Measurements from ENCODE around the gene CCL3. TPM values are rescaled to one million over a fixed set of nuclear protein-coding genes. Genes with fewer than 3 reads are reported as not detected.
"Not testable (repeated sequence)": the region's sequence is repeated elsewhere in the genome, so short reads cannot be mapped to it uniquely, and the experiment has no call there.

CCL3 gene
- total and polyA plus RNA-seq, 4 donors: 0.92 to 5.6 (median 1.8) TPM

DNA sequence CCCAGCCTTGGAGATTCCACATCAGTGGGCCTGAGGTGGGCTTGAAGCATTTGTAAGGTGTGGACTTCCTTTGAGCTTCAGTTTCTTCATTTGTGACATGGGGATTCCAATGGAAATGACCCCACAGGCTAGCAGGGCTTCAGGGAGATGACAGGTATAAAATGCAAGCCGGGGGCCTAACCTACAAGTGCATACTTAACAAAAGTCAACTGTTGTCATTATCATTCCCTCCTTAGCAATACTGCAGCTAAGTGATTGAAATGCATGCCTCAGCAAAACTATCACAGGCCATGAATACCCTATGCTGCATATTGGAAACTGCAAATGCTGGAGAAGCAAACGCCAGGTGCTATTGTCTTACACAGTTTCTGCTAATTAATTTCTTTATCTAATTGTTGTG lies 33.5 kb upstream of the CCL3 start (continued):
- TF ChIP-seq SP1 (IDR thresholded peaks at IDR 0.05): no peak
- TF ChIP-seq RXRA (IDR thresholded peaks at IDR 0.05): no peak

DNA sequence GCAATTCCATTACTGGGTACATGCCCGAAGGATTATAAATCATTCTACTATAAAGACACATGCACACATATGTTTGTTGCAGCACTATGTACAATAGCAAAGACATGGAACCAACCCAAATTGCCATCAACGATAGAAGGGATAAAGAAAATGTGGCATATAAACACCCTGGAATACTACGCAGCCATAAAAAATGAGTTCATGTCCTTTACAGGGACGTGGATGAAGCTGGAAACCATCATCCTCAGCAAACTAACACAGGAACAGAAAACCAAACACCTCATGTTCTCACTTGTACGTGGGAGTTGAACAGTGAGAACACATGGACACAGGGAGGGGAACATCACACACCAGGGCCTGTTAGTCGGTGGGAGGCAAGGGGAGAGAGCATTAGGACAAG lies 31.2 kb upstream of the CCL3 start:
- not testable (repeated sequence) for H3K4me1 ChIP-seq (ENCODE audit: control insufficient read depth in 4 of 4, insufficient read depth in 4 of 4, low read length in 3 of 4); DNase-seq (ENCODE audit: low spot score); H3K27me3 ChIP-seq (ENCODE audit: control insufficient read depth in 4 of 4, insufficient read depth in 4 of 4, low read length in 3 of 4); H3K9ac ChIP-seq (ENCODE audit: low read depth in 1 of 2, low read length in 2 of 2); H3K27ac ChIP-seq (ENCODE audit: low read depth in 1 of 2, low read length in 2 of 2); H3K36me3 ChIP-seq (ENCODE audit: control insufficient read depth in 4 of 4, insufficient read depth in 3 of 4, low read depth in 1 of 4, low read length in 3 of 4); H3K4me3 ChIP-seq (ENCODE audit: low read depth in 1 of 3, low read length in 3 of 3)
- peaks cover 6 to 15% (median 13%) of the 10 kb centered on the region in 4 donors for H3K9me3 ChIP-seq (ENCODE audit: control insufficient read depth in 4 of 4, low read length in 3 of 4)
- WGBS: 91% methylated on average over 6 of the region's 6 CpGs

DNA sequence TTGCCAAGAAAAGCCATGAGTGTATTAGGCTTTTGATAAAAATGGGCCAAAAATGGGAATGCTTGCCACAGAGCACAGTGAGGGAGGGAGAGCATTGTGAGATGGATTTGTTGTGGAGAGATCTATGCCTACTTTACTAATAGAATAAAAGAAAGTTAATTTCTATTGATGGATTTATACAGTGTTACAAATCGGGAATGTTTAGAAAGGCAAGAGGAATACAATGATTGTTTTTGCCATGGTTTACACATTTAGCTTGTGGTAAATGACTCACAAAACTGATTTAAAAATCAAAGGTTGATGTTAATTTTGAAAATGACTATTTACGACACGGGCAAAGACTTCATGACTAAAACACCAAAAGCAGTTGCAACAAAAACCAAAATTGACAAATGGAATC lies 30.3 kb upstream of the CCL3 start:
- TF ChIP-seq RXRA (IDR thresholded peaks at IDR 0.05) (no peak), HNF4G (IDR thresholded peaks at IDR 0.05) (no peak)
- no peak for DNase-seq (ENCODE audit: low spot score)
- 93% methylated on average over 3 of the region's 3 CpGs for WGBS
- H3K9me3 ChIP-seq (ENCODE audit: control insufficient read depth in 4 of 4, low read length in 3 of 4): peaks cover 0 to 7% (median 5%) of the 10 kb centered on the region in 4 donors
- H3K9ac ChIP-seq (ENCODE audit: low read depth in 1 of 2, low read length in 2 of 2): no peak overlapping the region
- no peak overlapping the region for H3K4me3 ChIP-seq (ENCODE audit: low read depth in 1 of 3, low read length in 3 of 3)
- no peaks in the 10 kb centered on the region for H3K36me3 ChIP-seq (ENCODE audit: control insufficient read depth in 4 of 4, insufficient read depth in 3 of 4, low read depth in 1 of 4, low read length in 3 of 4)
- H3K27ac ChIP-seq (ENCODE audit: low read depth in 1 of 2, low read length in 2 of 2): no peak overlapping the region
- no peaks in the 10 kb centered on the region for H3K27me3 ChIP-seq (ENCODE audit: control insufficient read depth in 4 of 4, insufficient read depth in 4 of 4, low read length in 3 of 4)
- H3K4me1 ChIP-seq (ENCODE audit: control insufficient read depth in 4 of 4, insufficient read depth in 4 of 4, low read length in 3 of 4): peaks cover 2 to 6% (median 4%) of the 10 kb centered on the region in 4 donors

DNA sequence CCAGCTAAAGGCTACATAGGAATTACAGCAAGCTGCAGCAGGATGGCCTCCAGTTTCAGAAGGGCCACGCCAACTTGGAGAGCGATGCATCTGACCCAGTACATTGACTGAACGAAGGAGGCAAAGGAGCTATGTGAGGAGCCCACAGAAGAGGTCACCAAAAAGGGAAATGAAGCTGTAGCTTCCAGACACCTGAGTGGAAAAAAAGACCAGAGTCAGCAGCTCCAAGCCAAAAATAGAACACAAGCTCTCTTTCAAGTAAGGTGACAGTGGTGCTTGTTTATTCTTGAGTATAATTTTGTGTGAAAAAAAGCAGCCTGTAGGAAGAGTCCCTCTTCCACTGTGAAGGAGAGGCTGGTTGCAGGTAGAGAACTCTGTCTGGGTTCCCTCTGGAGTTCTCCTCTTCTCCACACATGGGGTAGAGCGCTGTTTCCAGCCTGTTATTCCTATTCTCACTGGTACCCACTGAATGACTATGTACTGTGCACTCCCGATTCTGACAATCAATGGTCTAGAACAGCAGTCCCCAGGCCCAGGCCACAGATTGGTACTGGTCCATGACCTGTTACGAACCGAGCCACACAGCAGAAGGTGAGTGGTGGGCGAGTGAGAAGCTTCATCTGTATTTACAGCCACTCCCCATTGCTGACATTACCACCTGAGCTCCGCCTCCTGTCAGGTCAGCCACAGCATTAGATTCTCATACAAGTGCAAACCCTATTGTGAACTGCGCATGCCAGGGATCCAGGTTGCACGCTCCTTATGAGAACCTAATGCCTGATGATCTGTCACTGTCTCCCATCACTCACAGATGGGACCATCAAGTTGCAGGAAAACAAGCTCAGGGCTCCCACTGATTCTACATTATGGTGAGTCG lies 28.8 kb upstream of the CCL3 start:
- H3K9me3 ChIP-seq (ENCODE audit: control insufficient read depth in 4 of 4, low read length in 3 of 4): no peaks in the 10 kb centered on the region
- no peak for DNase-seq (ENCODE audit: low spot score)
- WGBS: 96% methylated on average over 12 of the region's 12 CpGs
- no peak overlapping the region for H3K4me3 ChIP-seq (ENCODE audit: low read depth in 1 of 3, low read length in 3 of 3)
- no peak overlapping the region for H3K27ac ChIP-seq (ENCODE audit: low read depth in 1 of 2, low read length in 2 of 2)
- H3K27me3 ChIP-seq (ENCODE audit: control insufficient read depth in 4 of 4, insufficient read depth in 4 of 4, low read length in 3 of 4): no peaks in the 10 kb centered on the region
- TF ChIP-seq, protein P1, sequence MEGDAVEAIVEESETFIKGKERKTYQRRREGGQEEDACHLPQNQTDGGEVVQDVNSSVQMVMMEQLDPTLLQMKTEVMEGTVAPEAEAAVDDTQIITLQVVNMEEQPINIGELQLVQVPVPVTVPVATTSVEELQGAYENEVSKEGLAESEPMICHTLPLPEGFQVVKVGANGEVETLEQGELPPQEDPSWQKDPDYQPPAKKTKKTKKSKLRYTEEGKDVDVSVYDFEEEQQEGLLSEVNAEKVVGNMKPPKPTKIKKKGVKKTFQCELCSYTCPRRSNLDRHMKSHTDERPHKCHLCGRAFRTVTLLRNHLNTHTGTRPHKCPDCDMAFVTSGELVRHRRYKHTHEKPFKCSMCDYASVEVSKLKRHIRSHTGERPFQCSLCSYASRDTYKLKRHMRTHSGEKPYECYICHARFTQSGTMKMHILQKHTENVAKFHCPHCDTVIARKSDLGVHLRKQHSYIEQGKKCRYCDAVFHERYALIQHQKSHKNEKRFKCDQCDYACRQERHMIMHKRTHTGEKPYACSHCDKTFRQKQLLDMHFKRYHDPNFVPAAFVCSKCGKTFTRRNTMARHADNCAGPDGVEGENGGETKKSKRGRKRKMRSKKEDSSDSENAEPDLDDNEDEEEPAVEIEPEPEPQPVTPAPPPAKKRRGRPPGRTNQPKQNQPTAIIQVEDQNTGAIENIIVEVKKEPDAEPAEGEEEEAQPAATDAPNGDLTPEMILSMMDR (IDR thresholded peaks at IDR 0.05; ENCODE audit: low read depth, low read length, missing input control): no peak
- TF ChIP-seq, protein P2, sequence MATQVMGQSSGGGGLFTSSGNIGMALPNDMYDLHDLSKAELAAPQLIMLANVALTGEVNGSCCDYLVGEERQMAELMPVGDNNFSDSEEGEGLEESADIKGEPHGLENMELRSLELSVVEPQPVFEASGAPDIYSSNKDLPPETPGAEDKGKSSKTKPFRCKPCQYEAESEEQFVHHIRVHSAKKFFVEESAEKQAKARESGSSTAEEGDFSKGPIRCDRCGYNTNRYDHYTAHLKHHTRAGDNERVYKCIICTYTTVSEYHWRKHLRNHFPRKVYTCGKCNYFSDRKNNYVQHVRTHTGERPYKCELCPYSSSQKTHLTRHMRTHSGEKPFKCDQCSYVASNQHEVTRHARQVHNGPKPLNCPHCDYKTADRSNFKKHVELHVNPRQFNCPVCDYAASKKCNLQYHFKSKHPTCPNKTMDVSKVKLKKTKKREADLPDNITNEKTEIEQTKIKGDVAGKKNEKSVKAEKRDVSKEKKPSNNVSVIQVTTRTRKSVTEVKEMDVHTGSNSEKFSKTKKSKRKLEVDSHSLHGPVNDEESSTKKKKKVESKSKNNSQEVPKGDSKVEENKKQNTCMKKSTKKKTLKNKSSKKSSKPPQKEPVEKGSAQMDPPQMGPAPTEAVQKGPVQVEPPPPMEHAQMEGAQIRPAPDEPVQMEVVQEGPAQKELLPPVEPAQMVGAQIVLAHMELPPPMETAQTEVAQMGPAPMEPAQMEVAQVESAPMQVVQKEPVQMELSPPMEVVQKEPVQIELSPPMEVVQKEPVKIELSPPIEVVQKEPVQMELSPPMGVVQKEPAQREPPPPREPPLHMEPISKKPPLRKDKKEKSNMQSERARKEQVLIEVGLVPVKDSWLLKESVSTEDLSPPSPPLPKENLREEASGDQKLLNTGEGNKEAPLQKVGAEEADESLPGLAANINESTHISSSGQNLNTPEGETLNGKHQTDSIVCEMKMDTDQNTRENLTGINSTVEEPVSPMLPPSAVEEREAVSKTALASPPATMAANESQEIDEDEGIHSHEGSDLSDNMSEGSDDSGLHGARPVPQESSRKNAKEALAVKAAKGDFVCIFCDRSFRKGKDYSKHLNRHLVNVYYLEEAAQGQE (IDR thresholded peaks at IDR 0.05): no peak
- TF ChIP-seq, protein P3, sequence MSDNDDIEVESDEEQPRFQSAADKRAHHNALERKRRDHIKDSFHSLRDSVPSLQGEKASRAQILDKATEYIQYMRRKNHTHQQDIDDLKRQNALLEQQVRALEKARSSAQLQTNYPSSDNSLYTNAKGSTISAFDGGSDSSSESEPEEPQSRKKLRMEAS (IDR thresholded peaks at IDR 0.05): no peak
- TF ChIP-seq NR2F2 (IDR thresholded peaks at IDR 0.05): no peak
- TF ChIP-seq TAF1 (conservative IDR thresholded peaks at IDR 0.05): no peak
- TF ChIP-seq EGR1 (IDR thresholded peaks at IDR 0.05; ENCODE audit: low read depth in 2 of 2): no peak
- no peak for TF ChIP-seq RXRA (IDR thresholded peaks at IDR 0.05)
- no peak for TF ChIP-seq FOXA1 (IDR thresholded peaks at IDR 0.05)
- TF ChIP-seq, protein P4, sequence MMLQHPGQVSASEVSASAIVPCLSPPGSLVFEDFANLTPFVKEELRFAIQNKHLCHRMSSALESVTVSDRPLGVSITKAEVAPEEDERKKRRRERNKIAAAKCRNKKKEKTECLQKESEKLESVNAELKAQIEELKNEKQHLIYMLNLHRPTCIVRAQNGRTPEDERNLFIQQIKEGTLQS (IDR thresholded peaks at IDR 0.05): no peak
- no peak for TF ChIP-seq YY1 (IDR thresholded peaks at IDR 0.05)
- no peak for TF ChIP-seq FOXA2 (IDR thresholded peaks at IDR 0.05)
- TF ChIP-seq RAD21 (IDR thresholded peaks at IDR 0.05): no peak
- no peak for TF ChIP-seq SP1 (IDR thresholded peaks at IDR 0.05)
- TF ChIP-seq HNF4G (IDR thresholded peaks at IDR 0.05): no peak
- H3K4me1 ChIP-seq (ENCODE audit: control insufficient read depth in 4 of 4, insufficient read depth in 4 of 4, low read length in 3 of 4): peaks cover 0 to 2% (median 0%) of the 10 kb centered on the region in 4 donors
- H3K9ac ChIP-seq (ENCODE audit: low read depth in 1 of 2, low read length in 2 of 2): no peak overlapping the region
- no peaks in the 10 kb centered on the region for H3K36me3 ChIP-seq (ENCODE audit: control insufficient read depth in 4 of 4, insufficient read depth in 3 of 4, low read depth in 1 of 4, low read length in 3 of 4)

All from liver (tissue), 9 donors.